Upper lobe of left lung (tissue), 4 donors: Measurements from ENCODE around the gene DEPDC5.

Experiments used
- POLR2A ChIP-seq, 4 donors: fragments of 450-650 bp; IDR thresholded peaks; one replicate each; pipeline ENCODE4 v1.5.1; 2016 to 2017; ENCODE audit warnings: antibody characterized with exemption in 4 of 4, mild to moderate bottlenecking in 2 of 4
- TF ChIP-seq, protein P1 (sequence below), 6 experiments: fragments of 450-650 bp in 4 of 6; fragments of 200-600 bp in 2 of 6; sonication (generic) in 2 of 6; IDR thresholded peaks; one replicate each; pipeline ENCODE4 v1.5.1; 2016 to 2019; ENCODE audit warnings: antibody characterized with exemption in 6 of 6

DNA sequence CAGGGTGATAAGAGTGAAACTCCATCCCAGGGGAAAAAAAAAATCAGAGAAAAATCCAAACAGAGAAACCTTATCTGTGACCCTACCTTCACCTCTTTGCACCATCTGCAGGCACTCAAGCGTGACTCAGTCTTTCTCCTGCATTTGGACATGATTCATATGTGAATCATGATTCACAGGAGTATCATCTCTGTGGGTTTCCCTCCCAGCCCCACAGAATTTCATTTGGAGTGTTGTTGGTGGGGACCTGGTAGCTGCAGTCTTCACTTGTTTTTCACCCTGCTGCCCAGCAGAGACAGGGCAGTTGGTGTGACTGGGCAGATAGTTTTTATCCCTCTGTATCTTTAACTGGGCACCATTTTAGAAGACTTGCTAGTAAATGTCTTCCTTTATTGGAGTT is 75.7 kb downstream of the DEPDC5 start:
- TF ChIP-seq, protein P1, sequence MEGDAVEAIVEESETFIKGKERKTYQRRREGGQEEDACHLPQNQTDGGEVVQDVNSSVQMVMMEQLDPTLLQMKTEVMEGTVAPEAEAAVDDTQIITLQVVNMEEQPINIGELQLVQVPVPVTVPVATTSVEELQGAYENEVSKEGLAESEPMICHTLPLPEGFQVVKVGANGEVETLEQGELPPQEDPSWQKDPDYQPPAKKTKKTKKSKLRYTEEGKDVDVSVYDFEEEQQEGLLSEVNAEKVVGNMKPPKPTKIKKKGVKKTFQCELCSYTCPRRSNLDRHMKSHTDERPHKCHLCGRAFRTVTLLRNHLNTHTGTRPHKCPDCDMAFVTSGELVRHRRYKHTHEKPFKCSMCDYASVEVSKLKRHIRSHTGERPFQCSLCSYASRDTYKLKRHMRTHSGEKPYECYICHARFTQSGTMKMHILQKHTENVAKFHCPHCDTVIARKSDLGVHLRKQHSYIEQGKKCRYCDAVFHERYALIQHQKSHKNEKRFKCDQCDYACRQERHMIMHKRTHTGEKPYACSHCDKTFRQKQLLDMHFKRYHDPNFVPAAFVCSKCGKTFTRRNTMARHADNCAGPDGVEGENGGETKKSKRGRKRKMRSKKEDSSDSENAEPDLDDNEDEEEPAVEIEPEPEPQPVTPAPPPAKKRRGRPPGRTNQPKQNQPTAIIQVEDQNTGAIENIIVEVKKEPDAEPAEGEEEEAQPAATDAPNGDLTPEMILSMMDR (IDR thresholded peaks at IDR 0.05), result no peak
- no peak for TF ChIP-seq POLR2A (IDR thresholded peaks at IDR 0.05)
